CD4-positive, alpha-beta T cell treated with Interleukin-6 at 100 ng/mL for 8 hours (primary cell): ENCODE measurements around the gene DCAF12.
A peak's percentile ranks its signal among the peaks of the same experiment; 100 is the strongest.
"Not testable (repeated sequence)": the region's sequence is repeated elsewhere in the genome, so short reads cannot be mapped to it uniquely, and the experiment has no call there.

Experiments
- DNase-seq: peaks from one replicate; pipeline ENCODE4 v3.0.0-alpha.2; 2020; ENCODE audit warnings: mixed read lengths, low spot score

The DCAF12 gene

DNA sequence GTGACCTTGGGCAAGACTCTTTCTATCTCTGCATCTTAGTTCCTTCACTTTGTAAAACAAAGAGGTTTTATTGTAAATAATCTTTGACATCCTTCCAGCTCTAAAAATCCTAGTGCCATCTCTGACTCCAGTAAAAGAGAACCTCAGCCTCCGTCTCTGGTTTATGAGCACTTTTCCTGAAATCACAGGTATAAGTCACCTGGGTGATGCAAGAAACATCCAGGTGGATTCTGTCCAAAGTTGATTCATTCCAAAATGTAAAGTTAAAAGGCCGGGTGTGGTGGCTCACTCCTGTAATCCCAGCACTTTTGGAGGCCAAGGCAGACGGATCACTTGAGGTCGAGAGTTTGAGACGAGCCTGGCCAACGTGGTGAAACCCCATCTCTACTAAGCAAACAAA is 56.7 kb downstream of the DCAF12 start:
- DNase-seq = no peak

- DNase-seq = no peak
Observed at GRCh38 chr9:34065541-34065940, 61.0 kb downstream of the DCAF12 start.

- DNase-seq = no peak
Observed at GRCh38 chr9:34059954-34060353, 66.5 kb downstream of the DCAF12 start.

DNA sequence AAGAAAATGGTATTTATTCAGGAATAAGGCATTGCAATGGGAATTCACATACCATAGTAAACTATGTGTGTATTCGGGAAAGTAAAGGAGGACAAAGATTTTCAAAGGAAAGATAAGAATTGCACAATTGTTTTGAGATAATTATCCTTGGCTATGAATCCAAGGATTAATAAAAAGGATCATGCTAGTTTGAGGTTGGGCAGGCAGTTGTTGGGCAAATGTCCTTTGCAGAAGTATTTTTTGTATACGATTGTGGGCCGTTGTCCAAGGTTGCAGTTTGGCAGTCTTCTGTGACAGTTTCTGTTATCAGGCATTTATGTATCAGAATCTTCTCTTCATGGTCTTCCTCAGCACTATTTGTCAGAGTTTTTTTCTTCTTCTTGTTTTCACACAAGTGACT is 67.2 kb downstream of the DCAF12 start:
- DNase-seq = no peak

DNA sequence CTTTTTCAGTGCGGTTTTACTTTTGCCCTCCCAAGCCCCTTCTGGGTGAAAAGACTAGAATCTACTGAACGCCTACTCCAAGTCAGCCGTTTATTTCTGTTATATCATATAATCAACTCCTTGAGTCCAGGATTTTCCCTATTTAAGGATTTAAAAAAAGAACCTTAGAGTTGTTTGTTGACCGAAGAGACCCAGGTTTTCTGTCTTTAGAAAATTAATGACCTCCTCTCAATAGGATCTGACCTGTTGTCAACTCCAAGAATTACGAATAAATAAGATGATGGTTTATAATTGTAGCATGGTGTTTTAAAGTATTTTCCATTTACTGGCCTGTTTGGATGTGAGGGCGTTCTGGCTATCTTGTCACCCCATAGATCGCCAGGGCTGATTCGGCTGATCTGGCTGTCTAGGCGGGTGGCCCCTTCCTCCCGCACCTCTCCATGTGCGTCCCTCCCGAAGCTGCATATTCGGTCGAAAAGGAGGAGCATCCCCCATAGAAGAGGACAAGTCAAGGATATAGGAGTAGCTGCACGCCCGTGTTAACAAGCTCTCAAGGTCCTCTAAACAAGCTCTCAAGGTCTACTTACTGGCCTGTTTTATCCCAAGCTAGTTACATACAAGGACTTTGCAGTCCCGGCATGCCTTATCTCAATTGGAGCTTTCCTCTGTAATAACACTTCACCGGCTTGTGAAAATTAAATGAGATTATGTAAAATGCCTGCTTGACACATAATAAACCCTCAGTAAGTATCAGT is 76.7 kb downstream of the DCAF12 start:
- DNase-seq = no peak

GRCh38 chr9:34048727-34049629 is 77.5 kb downstream of the DCAF12 start, which contains the start of gene UBAP2:
Gene UBAP2, minus strand, starts transcription at chr9:34048887. Its CDS starts 31,739 bp downstream, at chr9:34017148.
- peak; percentile 94 for DNase-seq

DNA sequence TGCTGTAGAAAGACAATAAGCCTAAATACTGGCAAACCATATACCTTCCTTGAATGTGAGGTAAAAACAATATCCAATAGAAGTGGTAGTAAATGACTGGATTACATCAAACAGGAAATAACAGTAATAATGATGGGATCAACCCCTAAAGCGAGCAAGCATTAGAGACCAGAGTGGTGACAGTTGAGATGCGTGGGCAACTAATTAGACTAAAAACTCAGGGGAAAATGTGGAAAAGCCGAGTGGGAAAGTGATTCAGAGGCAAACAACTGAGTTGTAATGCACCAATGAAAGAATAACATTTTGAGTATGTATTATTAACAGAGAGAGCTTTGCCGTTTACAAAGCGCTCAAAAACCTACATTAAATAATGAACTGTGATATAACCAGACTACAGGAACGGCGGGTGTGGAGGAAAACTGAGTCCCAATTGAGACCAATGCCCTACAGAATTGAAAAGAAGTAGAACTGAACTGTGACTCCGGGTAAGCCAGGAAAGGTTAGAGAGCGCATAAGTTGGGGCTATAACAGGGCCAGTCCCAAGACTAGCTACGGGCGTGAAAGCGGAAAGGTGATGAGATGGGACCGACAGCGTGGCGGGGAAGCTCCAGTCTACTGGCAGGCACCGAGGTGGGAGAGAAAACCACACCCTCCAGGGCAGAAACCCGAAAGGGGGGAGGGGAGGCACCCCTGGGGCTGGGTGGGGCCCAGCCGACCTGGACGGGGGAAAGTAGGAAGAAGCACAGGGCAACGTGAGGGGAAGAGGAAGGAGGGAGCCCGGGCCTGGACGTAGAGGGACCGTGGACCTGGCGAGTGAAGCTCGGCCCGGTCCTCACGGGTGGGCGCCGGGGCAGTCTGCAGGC is 78.4 kb downstream of the DCAF12 start:
- DNase-seq = peak; percentile 32

GRCh38 chr9:34046784-34047379 is 79.6 kb downstream of the DCAF12 start:
- no peak for DNase-seq

- DNase-seq = no peak
Observed at GRCh38 chr9:34045903-34046302, 80.6 kb downstream of the DCAF12 start.

DNA sequence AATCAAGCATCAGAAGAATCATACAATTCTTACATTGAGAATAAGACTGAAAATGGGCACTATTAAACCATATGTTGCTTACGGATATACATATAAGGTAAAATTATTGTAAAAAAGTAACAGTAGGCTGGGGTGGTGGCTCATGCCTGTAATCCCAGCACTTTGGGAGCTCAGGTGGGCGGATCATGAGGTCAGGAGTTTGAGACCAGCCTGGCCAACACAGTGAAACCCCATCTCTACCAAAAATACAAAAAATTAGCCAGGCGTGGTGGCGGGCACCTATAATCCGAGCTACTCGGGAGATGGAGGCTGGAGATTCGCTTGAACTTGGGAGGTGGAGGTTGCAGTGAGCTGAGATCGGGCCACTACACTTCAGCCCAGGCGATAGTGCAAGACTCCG is 84.4 kb downstream of the DCAF12 start:
- DNase-seq = not testable (repeated sequence)

- DNase-seq = not testable (repeated sequence)
Observed at GRCh38 chr9:34038851-34039250, 87.6 kb downstream of the DCAF12 start.

DNA sequence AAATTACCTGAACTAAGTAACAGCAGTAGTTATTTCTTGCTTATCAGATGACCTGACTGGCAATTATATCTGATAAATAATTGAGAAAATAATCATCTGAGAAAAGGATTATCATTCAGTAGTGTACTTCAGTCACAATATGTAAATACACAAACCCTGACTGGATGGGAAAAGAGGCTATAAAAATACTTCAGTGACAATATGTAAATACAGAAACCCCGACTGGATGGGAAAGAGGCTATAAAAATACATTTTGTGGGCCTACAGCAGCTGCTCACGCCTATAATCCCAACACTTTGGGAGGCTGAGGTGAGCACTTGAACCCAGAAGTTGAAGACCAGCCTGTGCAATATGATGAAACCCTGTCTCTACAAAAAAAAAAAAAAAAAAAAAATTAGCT is 88.9 kb downstream of the DCAF12 start:
- DNase-seq = no peak

- DNase-seq = no peak
Observed at GRCh38 chr9:34036625-34037024, 89.9 kb downstream of the DCAF12 start.
